Ramos (cell line): ENCODE results near the gene ARHGEF5.
"Not testable (repeated sequence)": the region's sequence is repeated elsewhere in the genome, so short reads cannot be mapped to it uniquely, and the experiment has no call there.

ENCODE experiments used
- in situ Hi-C: fragments of 300-500 bp; cut with MboI; formaldehyde crosslinking; loops from one replicate; pipeline ENCODE4 v1.14.3; 2022; ENCODE audit warnings: low sequenced_read_pairs; ENCODE audit not compliant: unreplicated experiment

ARHGEF5 gene

GRCh38 chr7:144418931-144419330 is 63.7 kb downstream of the ARHGEF5 start:
- in situ Hi-C loops: not testable (repeated sequence)

- in situ Hi-C loops: not testable (repeated sequence)
Measured at GRCh38 chr7:144427539-144427938, 72.3 kb downstream of the ARHGEF5 start.

- in situ Hi-C loops: no loop called here
Measured at GRCh38 chr7:144428431-144428830, 73.2 kb downstream of the ARHGEF5 start.
